Omental fat pad (tissue), 4 donors: ENCODE data around the gene CNTNAP2. TPM values are rescaled to one million over a fixed set of nuclear protein-coding genes. Genes with fewer than 3 reads are reported as not detected.

ENCODE experiments used
- ATAC-seq: fragments of 150-250 bp; one replicate; pipeline ENCODE4 v1.9.1; 2016; ENCODE audit warnings: mild to moderate bottlenecking, moderate library complexity; ENCODE audit not compliant: low FRiP score
- DNase-seq: peaks from one replicate; pipeline ENCODE4 v3.0.0-alpha.2; 2019; ENCODE audit warnings: low spot score
- CTCF ChIP-seq, 3 donors: fragments of 450-650 bp; IDR thresholded peaks; one replicate each; pipeline ENCODE4 v1.5.1; 2016 to 2017; ENCODE audit warnings: antibody characterized with exemption in 3 of 3, mild to moderate bottlenecking in 3 of 3, moderate library complexity in 2 of 3
- total RNA-seq, 4 donors: library from RNA; depleted of rRNA; stranded (reverse); fragments of >200 nt; gene quantifications; one replicate each; pipeline ENCODE4 v1.1.0, GENCODE V29; 2016

The CNTNAP2 gene
- total RNA-seq, 4 donors from 2014 or later, result 0.38 to 1.5 (median 1.1) TPM; not detected in 1

- ATAC-seq, result no peak
- no peak for DNase-seq
These were observed 393.6 kb downstream of the CNTNAP2 start for GRCh38 chr7:146510088-146510680.

GRCh38 chr7:146514304-146514703, 397.7 kb downstream of the CNTNAP2 start:
- DNase-seq (no peak), ATAC-seq (no peak)
- no peak for TF ChIP-seq CTCF (IDR thresholded peaks at IDR 0.05)

More at GRCh38 chr7:146510088-146510680, 393.6 kb downstream of the CNTNAP2 start:
- no peak for TF ChIP-seq CTCF (IDR thresholded peaks at IDR 0.05)

- DNase-seq, result no peak
- no peak for TF ChIP-seq CTCF (IDR thresholded peaks at IDR 0.05)
- no peak for ATAC-seq
These were observed 412.0 kb downstream of the CNTNAP2 start for GRCh38 chr7:146528581-146528980.

GRCh38 chr7:146539836-146540235, 423.2 kb downstream of the CNTNAP2 start:
- ATAC-seq, result no peak
- DNase-seq, result no peak
- no peak for TF ChIP-seq CTCF (IDR thresholded peaks at IDR 0.05)

- no peak for DNase-seq
These were observed 425.5 kb downstream of the CNTNAP2 start for GRCh38 chr7:146542101-146542500.

GRCh38 chr7:146544748-146545147, 428.1 kb downstream of the CNTNAP2 start:
- TF ChIP-seq CTCF (IDR thresholded peaks at IDR 0.05), result no peak
- ATAC-seq, result no peak

More at GRCh38 chr7:146542101-146542500, 425.5 kb downstream of the CNTNAP2 start:
- no peak for TF ChIP-seq CTCF (IDR thresholded peaks at IDR 0.05)
- no peak for ATAC-seq

GRCh38 chr7:146548816-146549215, 432.2 kb downstream of the CNTNAP2 start:
- no peak for TF ChIP-seq CTCF (IDR thresholded peaks at IDR 0.05)
- ATAC-seq (no peak), DNase-seq (no peak)

More at GRCh38 chr7:146544748-146545147, 428.1 kb downstream of the CNTNAP2 start:
- no peak for DNase-seq
